CD4-positive, alpha-beta T cell (primary cell): ENCODE results near the gene VMO1. TPM values are rescaled to one million over a fixed set of nuclear protein-coding genes. Genes with fewer than 3 reads are reported as not detected.

Source experiments
- ATAC-seq: fragments of 200-7000 bp; cut with Tn5 transposase; one replicate; pipeline ENCODE4 v1.10.0; 2022; ENCODE audit warnings: mild to moderate bottlenecking; ENCODE audit not compliant: poor library complexity
- CTCF ChIA-PET: fragments of 350-600 bp; sonication (Branson Sonifier 250); formaldehyde crosslinking; loops from one replicate; lab custom pipeline; 2021; ENCODE audit warnings: antibody characterized with exemption, inconsistent platforms; lab: Charles Lee
- POLR2A ChIA-PET: fragments of 350-600 bp; sonication (Branson Sonifier 250); formaldehyde crosslinking; loops from one replicate; lab custom pipeline; 2021; ENCODE audit warnings: antibody characterized with exemption, inconsistent platforms; lab: Charles Lee
- DNase-seq, 14 experiments: peaks; one replicate each; pipeline ENCODE4 v3.0.0-alpha.2; 2013 to 2020; ENCODE audit warnings: mixed read lengths in 2 of 14
- H3K27ac ChIP-seq, 2 donors: one replicate each; pipeline versions ENCODE4 v1.5.1 to v1.7.0; 2013; ENCODE audit warnings: low read length in 2 of 2, low read depth in 1 of 2, mild to moderate bottlenecking in 1 of 2
- H3K27me3 ChIP-seq, 2 experiments: 1 replicate in 1 of 2; 2 replicates in 1 of 2; pipeline versions ENCODE4 v1.6.1 to v1.7.0; 2013; ENCODE audit warnings: low read length in 2 of 2, control low read depth in 1 of 2, mild to moderate bottlenecking in 1 of 2, moderate library complexity in 1 of 2; ENCODE audit not compliant: insufficient read depth in 2 of 2, control insufficient read depth in 1 of 2
- H3K36me3 ChIP-seq: one replicate; pipeline ENCODE4 v1.6.1; 2013; ENCODE audit warnings: low read length, control low read depth; ENCODE audit not compliant: insufficient read depth
- H3K4me1 ChIP-seq: one replicate; pipeline ENCODE4 v1.6.1; 2013; ENCODE audit warnings: low read length, control low read depth; ENCODE audit not compliant: insufficient read depth
- H3K4me3 ChIP-seq: one replicate; pipeline ENCODE4 v1.5.1; 2013; ENCODE audit warnings: mild to moderate bottlenecking, low read length, moderate library complexity
- H3K9me3 ChIP-seq, 2 experiments: 1 replicate in 1 of 2; 2 replicates in 1 of 2; pipeline versions ENCODE4 v1.6.1 to v1.7.0; 2013; ENCODE audit warnings: low read length in 2 of 2, mild to moderate bottlenecking in 2 of 2, control low read depth in 1 of 2, moderate library complexity in 1 of 2; ENCODE audit not compliant: control insufficient read depth in 1 of 2, insufficient read depth in 1 of 2
- H3K27ac Mint-ChIP-seq: one replicate; pipeline ENCODE4 v1.8.0; 2020; ENCODE audit warnings: mixed read lengths
- H3K27me3 Mint-ChIP-seq: one replicate; pipeline ENCODE4 v1.8.0; 2021; ENCODE audit warnings: mixed read lengths
- H3K36me3 Mint-ChIP-seq: one replicate; pipeline ENCODE4 v1.8.0; 2021; ENCODE audit warnings: low read depth, mixed read lengths
- H3K4me1 Mint-ChIP-seq: one replicate; pipeline ENCODE4 v1.8.0; 2021; ENCODE audit warnings: low read depth, mixed read lengths
- H3K4me3 Mint-ChIP-seq: one replicate; pipeline ENCODE4 v1.8.0; 2020; ENCODE audit warnings: mild to moderate bottlenecking, mixed read lengths
- H3K9me3 Mint-ChIP-seq: one replicate; pipeline ENCODE4 v1.8.0; 2020; ENCODE audit warnings: mixed read lengths
- intact Hi-C, 2 experiments: fragments of 100-400 bp; cut with DNase I in 1 of 2; cut with micrococcal nuclease in 1 of 2; formaldehyde crosslinking; loops; one replicate each; pipeline versions ENCODE4 v1.15.1 to v1.9.0; 2023 to 2025; cut with DNase I, micrococcal nuclease
- total RNA-seq, 174 experiments: library from RNA in 2 of 174; stranded (reverse) in 2 of 174; gene quantifications; one replicate each; pipeline ENCODE4 v1.2.3 and lab custom pipeline; 2021 to 2026
- TF ChIP-seq, protein P1 (sequence below): fragments of 200-600 bp; IDR thresholded peaks from one replicate; pipeline ENCODE4 v1.8.0; 2022; ENCODE audit warnings: antibody characterized with exemption, mild to moderate bottlenecking

Gene VMO1
- total RNA-seq, 2 experiments from 2014 or later = not detected

DNA sequence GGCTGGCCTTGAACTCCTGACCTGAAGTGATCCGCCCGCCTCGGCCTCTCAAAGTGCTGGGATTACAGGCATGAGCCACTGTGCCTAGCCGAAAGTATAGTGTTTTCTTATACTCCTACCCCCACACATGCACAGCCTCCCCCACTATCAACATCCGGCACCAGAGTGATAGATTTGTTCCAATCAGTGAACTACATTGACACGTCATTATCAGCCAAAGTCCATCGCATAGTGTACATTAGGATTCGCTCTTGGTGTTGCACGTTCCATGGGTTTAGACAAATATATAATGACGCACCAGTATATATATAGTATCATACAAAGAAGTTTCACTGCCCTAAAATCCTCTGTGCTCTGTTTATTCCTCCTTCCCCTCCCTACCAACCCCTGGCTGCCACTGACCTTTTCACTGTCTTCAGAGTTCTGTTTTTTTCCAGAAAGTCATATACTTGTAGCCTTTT lies 26.4 kb downstream of the VMO1 start:
- TF ChIP-seq, protein P1, sequence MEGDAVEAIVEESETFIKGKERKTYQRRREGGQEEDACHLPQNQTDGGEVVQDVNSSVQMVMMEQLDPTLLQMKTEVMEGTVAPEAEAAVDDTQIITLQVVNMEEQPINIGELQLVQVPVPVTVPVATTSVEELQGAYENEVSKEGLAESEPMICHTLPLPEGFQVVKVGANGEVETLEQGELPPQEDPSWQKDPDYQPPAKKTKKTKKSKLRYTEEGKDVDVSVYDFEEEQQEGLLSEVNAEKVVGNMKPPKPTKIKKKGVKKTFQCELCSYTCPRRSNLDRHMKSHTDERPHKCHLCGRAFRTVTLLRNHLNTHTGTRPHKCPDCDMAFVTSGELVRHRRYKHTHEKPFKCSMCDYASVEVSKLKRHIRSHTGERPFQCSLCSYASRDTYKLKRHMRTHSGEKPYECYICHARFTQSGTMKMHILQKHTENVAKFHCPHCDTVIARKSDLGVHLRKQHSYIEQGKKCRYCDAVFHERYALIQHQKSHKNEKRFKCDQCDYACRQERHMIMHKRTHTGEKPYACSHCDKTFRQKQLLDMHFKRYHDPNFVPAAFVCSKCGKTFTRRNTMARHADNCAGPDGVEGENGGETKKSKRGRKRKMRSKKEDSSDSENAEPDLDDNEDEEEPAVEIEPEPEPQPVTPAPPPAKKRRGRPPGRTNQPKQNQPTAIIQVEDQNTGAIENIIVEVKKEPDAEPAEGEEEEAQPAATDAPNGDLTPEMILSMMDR = no peak

DNA sequence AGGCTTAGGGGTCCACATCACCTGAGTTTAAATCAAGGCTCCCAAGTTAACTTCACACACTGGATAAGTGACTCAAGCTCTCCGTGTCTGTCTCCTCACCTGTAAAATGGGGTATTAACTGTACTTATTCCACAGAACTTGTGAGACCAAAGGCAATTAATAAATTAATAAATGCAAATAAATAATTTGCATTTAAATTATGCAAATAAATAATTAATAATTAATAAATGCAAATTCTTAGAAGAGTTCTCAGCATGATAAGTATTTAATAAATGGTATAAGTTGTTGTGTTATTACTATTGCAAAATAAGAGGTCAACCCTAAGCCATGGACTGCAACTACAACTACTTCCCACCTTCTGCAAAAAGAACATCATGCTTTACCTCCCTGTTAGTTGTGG lies 32.8 kb downstream of the VMO1 start:
- Mint-ChIP-seq H3K4me1 (peaks cover 6% of the 10 kb centered on the region), H3K9me3 (no peaks in the 10 kb centered on the region), H3K27ac (no peak overlapping the region), H3K36me3 (no peaks in the 10 kb centered on the region), H3K27me3 (peaks cover 31% of the 10 kb centered on the region), H3K4me3 (no peak overlapping the region)
- Histone ChIP-seq H3K4me3 (no peak overlapping the region), H3K9me3 (peaks cover 0 to 3% of the 10 kb centered on the region in 2 experiments), H3K27me3 (peaks cover 5 to 9% of the 10 kb centered on the region in 2 experiments), H3K36me3 (no peaks in the 10 kb centered on the region), H3K27ac (no peak overlapping the region), H3K4me1 (peaks cover 2% of the 10 kb centered on the region)
- POLR2A ChIA-PET = no interaction called here
- TF ChIP-seq, protein P1 = no peak
- CTCF ChIA-PET = no interaction called here
- intact Hi-C loops = no loop called here
- ATAC-seq = no peak
- DNase-seq = no peak

More for the DNA sequence above, 26.4 kb downstream of the VMO1 start:
- H3K36me3 ChIP-seq = no peaks in the 10 kb centered on the region
- Mint-ChIP-seq H3K27me3 (peaks cover 25% of the 10 kb centered on the region), H3K4me3 (no peak overlapping the region), H3K9me3 (no peaks in the 10 kb centered on the region), H3K27ac (no peak overlapping the region), H3K4me1 (no peaks in the 10 kb centered on the region), H3K36me3 (no peaks in the 10 kb centered on the region)
- ATAC-seq = no peak
- ChIA-PET CTCF (no interaction called here), POLR2A (no interaction called here)
- intact Hi-C loops = no loop called here
- no peaks in the 10 kb centered on the region for H3K9me3 ChIP-seq
- peak in 2 of 14 experiments; percentile 23 for DNase-seq
- H3K4me3 ChIP-seq = no peak overlapping the region
- H3K4me1 ChIP-seq = no peaks in the 10 kb centered on the region
- H3K27ac ChIP-seq = no peak overlapping the region
- H3K27me3 ChIP-seq = peaks cover 5% of the 10 kb centered on the region in 2 experiments

DNA sequence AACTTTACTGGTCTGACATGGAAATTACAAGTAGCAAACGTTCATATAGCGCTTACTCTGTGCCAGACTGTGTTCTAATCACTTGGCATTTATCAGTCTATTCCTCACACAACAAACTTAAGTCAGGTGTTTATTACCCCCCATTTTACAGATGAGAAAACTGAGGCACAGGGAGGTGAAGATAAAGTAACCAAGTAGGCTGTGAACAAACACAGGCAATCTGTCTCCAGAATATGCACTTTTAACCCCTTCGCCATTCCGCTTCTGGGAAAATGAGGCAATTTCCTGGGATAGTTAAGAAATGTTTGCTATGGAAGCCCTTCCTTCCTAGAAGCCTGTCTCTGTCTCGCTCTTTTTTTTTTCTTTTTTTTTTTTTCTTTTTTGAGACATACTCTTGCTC lies 34.2 kb downstream of the VMO1 start:
- POLR2A ChIA-PET = no interaction called here
- peaks cover 15% of the 10 kb centered on the region for H3K4me1 Mint-ChIP-seq
- peaks cover 5 to 6% of the 10 kb centered on the region in 2 experiments for H3K27me3 ChIP-seq
- peaks cover 15% of the 10 kb centered on the region for H3K4me1 ChIP-seq
- ATAC-seq (no peak), DNase-seq (no peak)
- TF ChIP-seq, protein P1 = no peak
- H3K36me3 Mint-ChIP-seq = no peaks in the 10 kb centered on the region
- CTCF ChIA-PET = no interaction called here
- H3K27me3 Mint-ChIP-seq = peaks cover 24% of the 10 kb centered on the region
- H3K4me3 ChIP-seq = no peak overlapping the region
- peaks cover 0 to 3% of the 10 kb centered on the region in 2 experiments for H3K9me3 ChIP-seq
- no peaks in the 10 kb centered on the region for H3K36me3 ChIP-seq
- intact Hi-C loops = no loop called here
- H3K4me3 Mint-ChIP-seq = no peak overlapping the region
- H3K27ac ChIP-seq = no peak overlapping the region
- H3K9me3 Mint-ChIP-seq = no peaks in the 10 kb centered on the region
- no peak overlapping the region for H3K27ac Mint-ChIP-seq
